ENCODE measurements around the gene ITGAV.

ITGAV gene

GRCh38 chr2:186575856-186576255 lies 14.0 kb upstream of the ITGAV start:
- no peak for DNase-seq

GRCh38 chr2:186576614-186577013 lies 13.2 kb upstream of the ITGAV start:
- no peak for DNase-seq

- no peak for DNase-seq
These were observed 7.2 kb upstream of the ITGAV start for GRCh38 chr2:186582698-186583097.

- peak in 1 of 2 experiments; percentile 11 for DNase-seq
These were observed 5.8 kb upstream of the ITGAV start for GRCh38 chr2:186584053-186584452.

GRCh38 chr2:186588421-186588820 lies 1.4 kb upstream of the ITGAV start:
- no peak for DNase-seq

GRCh38 chr2:186588940-186589611 lies 780 bp upstream of the ITGAV start:
- peak in 1 of 2 experiments; percentile 36 for DNase-seq

- peak in 1 of 2 experiments; percentile 42 for DNase-seq
These were observed 498 bp downstream of the ITGAV start for GRCh38 chr2:186590350-186590758.

- DNase-seq: peak; percentile 54 to 57
These were observed 1.1 kb downstream of the ITGAV start for GRCh38 chr2:186590759-186591505.

GRCh38 chr2:186591506-186591890 lies 1.6 kb downstream of the ITGAV start:
- no peak for DNase-seq

GRCh38 chr2:186592137-186592875 lies 2.5 kb downstream of the ITGAV start:
- DNase-seq: no peak

- no peak for DNase-seq
These were observed 3.7 kb downstream of the ITGAV start for GRCh38 chr2:186593523-186593922.

- DNase-seq: no peak
These were observed 4.3 kb downstream of the ITGAV start for GRCh38 chr2:186594001-186594722.

- no peak for DNase-seq
These were observed 5.4 kb downstream of the ITGAV start for GRCh38 chr2:186595219-186595618.

- DNase-seq: no peak
These were observed 9.4 kb downstream of the ITGAV start for GRCh38 chr2:186599186-186599778.

- DNase-seq: no peak
These were observed 13.4 kb downstream of the ITGAV start for GRCh38 chr2:186603286-186603685.

- no peak for DNase-seq
These were observed 15.2 kb downstream of the ITGAV start for GRCh38 chr2:186605041-186605440.

- DNase-seq: no peak
These were observed 17.9 kb downstream of the ITGAV start for GRCh38 chr2:186607660-186608324.

GRCh38 chr2:186610785-186611184 lies 20.9 kb downstream of the ITGAV start:
- no peak for DNase-seq

- DNase-seq: no peak
These were observed 21.7 kb downstream of the ITGAV start for GRCh38 chr2:186611526-186611925.

- no peak for DNase-seq
These were observed 22.2 kb downstream of the ITGAV start for GRCh38 chr2:186612026-186612425.

GRCh38 chr2:186612555-186613440 lies 22.9 kb downstream of the ITGAV start:
- DNase-seq: no peak

Data from NCI-H2081 (cell line).